MM.1S (cell line): ENCODE data around the gene SRC.

Experiments
- DNase-seq: peaks from one replicate; pipeline ENCODE4 v3.0.0-alpha.2; 2015
- H2AFZ ChIP-seq: fragments of 300-600 bp; sonication (generic); 2 replicates; pipeline ENCODE4 v1.6.0; 2016; ENCODE audit warnings: antibody characterized with exemption, low read length
- H3F3A ChIP-seq: fragments of 300-600 bp; sonication (generic); 2 replicates; pipeline ENCODE4 v1.6.1; 2016; ENCODE audit warnings: mild to moderate bottlenecking, antibody characterized with exemption, low read length, moderate library complexity, mixed read lengths; ENCODE audit not compliant: insufficient read depth
- H3K27ac ChIP-seq: fragments of 300-600 bp; sonication (generic); 2 replicates; pipeline ENCODE4 v1.5.1; 2016; ENCODE audit warnings: mild to moderate bottlenecking, low read length
- H3K27me3 ChIP-seq: fragments of 300-600 bp; sonication (generic); replicated peaks from 2 replicates; pipeline ENCODE4 v1.6.0; 2016; ENCODE audit warnings: low read length; ENCODE audit not compliant: insufficient read depth
- H3K36me3 ChIP-seq: fragments of 300-600 bp; sonication (generic); replicated peaks from 2 replicates; pipeline ENCODE4 v1.6.1; 2016; ENCODE audit warnings: mild to moderate bottlenecking, low read length, mixed read lengths; ENCODE audit not compliant: insufficient read depth
- H3K4me1 ChIP-seq: fragments of 300-600 bp; sonication (generic); 2 replicates; pipeline ENCODE4 v1.6.1; 2016; ENCODE audit warnings: low read length, mixed read lengths
- H3K4me2 ChIP-seq: fragments of 300-600 bp; sonication (generic); 2 replicates; pipeline ENCODE4 v1.6.0; 2016; ENCODE audit warnings: low read depth, low read length
- H3K4me3 ChIP-seq: fragments of 300-600 bp; sonication (generic); 2 replicates; pipeline ENCODE4 v1.5.1; 2016; ENCODE audit warnings: low read length, mixed read lengths
- H3K79me2 ChIP-seq: fragments of 300-600 bp; sonication (generic); 2 replicates; pipeline ENCODE4 v1.6.1; 2016; ENCODE audit warnings: mixed run types, low read length, mixed read lengths
- H3K9ac ChIP-seq: fragments of 300-600 bp; sonication (generic); 2 replicates; pipeline ENCODE4 v1.6.1; 2016; ENCODE audit warnings: low read length, mixed read lengths
- H3K9me2 ChIP-seq: fragments of 300-600 bp; sonication (generic); replicated peaks from 2 replicates; pipeline ENCODE4 v1.6.1; 2016; ENCODE audit warnings: mild to moderate bottlenecking, low read length, mixed read lengths; ENCODE audit not compliant: insufficient read depth
- H3K9me3 ChIP-seq: fragments of 300-600 bp; sonication (generic); replicated peaks from 2 replicates; pipeline ENCODE4 v1.6.1; 2016; ENCODE audit warnings: mild to moderate bottlenecking, low read length, mixed read lengths; ENCODE audit not compliant: insufficient read depth
- H4K20me1 ChIP-seq: fragments of 300-600 bp; sonication (generic); 2 replicates; pipeline ENCODE4 v1.6.1; 2016; ENCODE audit warnings: mild to moderate bottlenecking, low read length, moderate library complexity, mixed read lengths; ENCODE audit not compliant: insufficient read depth
- CTCF ChIP-seq: fragments of 300-600 bp; sonication (generic); IDR thresholded peaks from 2 replicates; pipeline ENCODE4 v1.5.1; 2016; ENCODE audit warnings: antibody characterized with exemption, low read length, mixed read lengths
- EZH2 ChIP-seq: fragments of 300-600 bp; sonication (generic); optimal IDR thresholded peaks from 2 replicates; pipeline ENCODE3; 2017; ENCODE audit warnings: low read depth, mild to moderate bottlenecking, antibody characterized with exemption, low read length, mixed read lengths
- EZH2phosphoT487 ChIP-seq: fragments of 300-600 bp; sonication (generic); IDR thresholded peaks from 2 replicates; pipeline ENCODE4 v1.6.1; 2018; ENCODE audit warnings: antibody characterized with exemption, low read length

Gene SRC

GRCh38 chr20:37349517-37350491 is 3.9 kb downstream of the SRC start:
- H3F3A ChIP-seq: no peaks in the 10 kb centered on the region
- no peaks in the 10 kb centered on the region for H3K27me3 ChIP-seq
- H3K9me3 ChIP-seq: no peaks in the 10 kb centered on the region
- no peaks in the 10 kb centered on the region for H4K20me1 ChIP-seq
- no peaks in the 10 kb centered on the region for H3K36me3 ChIP-seq
- H3K9ac ChIP-seq: no peak overlapping the region
- TF ChIP-seq EZH2phosphoT487 (no peak), EZH2 (no peak), CTCF (no peak)
- H3K4me1 ChIP-seq: peaks cover 6% of the 10 kb centered on the region; the same call in 1 of the 2 replicates
- H2AFZ ChIP-seq: no peak overlapping the region
- no peaks in the 10 kb centered on the region for H3K9me2 ChIP-seq
- no peak overlapping the region for H3K27ac ChIP-seq
- no peaks in the 10 kb centered on the region for H3K79me2 ChIP-seq
- no peak for DNase-seq
- H3K4me2 ChIP-seq: no peak overlapping the region
- H3K4me3 ChIP-seq: no peak overlapping the region

DNA sequence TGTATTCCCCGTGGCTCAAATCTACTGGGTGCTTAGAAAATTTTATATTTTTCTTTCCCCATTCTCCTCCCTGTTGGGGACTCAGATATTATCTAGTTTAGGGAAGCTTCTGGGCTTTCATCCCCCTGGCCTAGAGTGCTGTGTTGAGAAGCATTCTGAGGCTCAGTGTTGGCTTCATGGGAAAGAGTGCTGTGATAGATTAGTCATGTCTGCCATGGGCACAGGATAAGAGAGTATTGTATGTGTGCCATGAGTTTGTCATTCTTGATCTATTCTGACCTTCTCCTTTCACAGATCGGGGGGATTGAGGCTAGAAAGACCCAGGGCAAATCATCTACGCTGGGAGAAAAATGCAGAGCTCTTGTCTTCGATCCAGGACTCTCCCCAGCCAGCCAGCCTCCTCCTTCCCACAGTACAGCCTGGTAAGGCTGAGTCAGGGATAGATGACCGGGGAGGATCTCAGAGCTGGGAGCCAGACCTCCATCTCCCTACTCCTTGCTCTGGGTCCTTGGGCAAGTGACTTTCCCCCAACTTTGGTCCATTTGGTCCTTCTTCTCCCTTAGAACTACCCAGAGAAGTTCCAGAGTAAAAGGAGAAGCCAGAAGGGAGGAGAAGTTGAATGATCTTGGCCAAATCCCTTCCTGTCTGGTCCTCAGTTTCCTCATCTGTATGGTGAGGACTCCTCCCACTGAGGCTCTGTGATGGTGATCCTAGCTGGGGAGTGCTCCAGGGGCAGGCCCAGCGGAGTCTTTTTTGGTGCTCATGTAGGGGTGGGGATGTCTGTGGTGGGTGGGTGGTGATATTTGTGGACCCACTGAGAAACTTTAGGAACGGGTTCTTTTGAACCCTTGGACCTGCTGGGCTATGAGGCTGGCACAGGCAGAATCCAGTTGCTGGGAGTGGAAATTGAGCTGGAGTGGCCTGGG is 5.0 kb downstream of the SRC start:
- DNase-seq: no peak
- Histone ChIP-seq H3K27ac (no peak overlapping the region), H3K9me2 (no peaks in the 10 kb centered on the region), H3K4me2 (no peak overlapping the region), H3K79me2 (no peaks in the 10 kb centered on the region), H3K9me3 (no peaks in the 10 kb centered on the region), H3K27me3 (no peaks in the 10 kb centered on the region), H3F3A (no peaks in the 10 kb centered on the region), H2AFZ (no peak overlapping the region), H3K9ac (no peak overlapping the region), H4K20me1 (no peaks in the 10 kb centered on the region), H3K4me3 (no peak overlapping the region), H3K36me3 (no peaks in the 10 kb centered on the region), H3K4me1 (no peaks in the 10 kb centered on the region)
- TF ChIP-seq EZH2phosphoT487: no peak

GRCh38 chr20:37351689-37352607 is 6.0 kb downstream of the SRC start:
- no peak for DNase-seq
- no peaks in the 10 kb centered on the region for H3K4me1 ChIP-seq

More at GRCh38 chr20:37351689-37352607, 6.0 kb downstream of the SRC start:
- H3F3A ChIP-seq: no peaks in the 10 kb centered on the region
- no peak overlapping the region for H3K4me3 ChIP-seq
- no peak overlapping the region for H3K9ac ChIP-seq
- H3K79me2 ChIP-seq: no peaks in the 10 kb centered on the region
- no peaks in the 10 kb centered on the region for H3K27me3 ChIP-seq
- H3K9me2 ChIP-seq: no peaks in the 10 kb centered on the region
- no peak overlapping the region for H2AFZ ChIP-seq
- no peaks in the 10 kb centered on the region for H4K20me1 ChIP-seq
- H3K4me2 ChIP-seq: no peak overlapping the region
- no peaks in the 10 kb centered on the region for H3K36me3 ChIP-seq
- TF ChIP-seq CTCF (no peak), EZH2phosphoT487 (no peak), EZH2 (no peak)
- no peaks in the 10 kb centered on the region for H3K9me3 ChIP-seq
- H3K27ac ChIP-seq: no peak overlapping the region
